Esophagus (tissue), 2 donors: ENCODE results near the gene DNASE1L3. TPM values are rescaled to one million over a fixed set of nuclear protein-coding genes. Genes with fewer than 3 reads are reported as not detected.

Experiments used
- H3K27ac ChIP-seq, 2 donors: one replicate each; pipeline ENCODE4 v1.5.1; 2013; ENCODE audit warnings: low read depth in 2 of 2, mild to moderate bottlenecking in 2 of 2, inconsistent platforms in 1 of 2, low read length in 1 of 2, moderate library complexity in 1 of 2
- H3K27me3 ChIP-seq, 2 donors: one replicate each; pipeline ENCODE4 v1.6.1; 2013; ENCODE audit warnings: low read length in 2 of 2, control low read depth in 1 of 2, mild to moderate bottlenecking in 1 of 2; ENCODE audit not compliant: insufficient read depth in 2 of 2, control insufficient read depth in 1 of 2
- H3K36me3 ChIP-seq, 2 donors: one replicate each; pipeline ENCODE4 v1.6.1; 2013; ENCODE audit warnings: low read length in 1 of 2; ENCODE audit not compliant: control insufficient read depth in 2 of 2, insufficient read depth in 2 of 2
- H3K4me1 ChIP-seq, 2 donors: one replicate each; pipeline ENCODE4 v1.6.1; 2013; ENCODE audit warnings: low read length in 1 of 2; ENCODE audit not compliant: control insufficient read depth in 2 of 2, insufficient read depth in 2 of 2
- H3K4me3 ChIP-seq, 2 donors: one replicate each; pipeline ENCODE4 v1.5.1; 2013; ENCODE audit warnings: low read length in 2 of 2, mild to moderate bottlenecking in 2 of 2, low read depth in 1 of 2, moderate library complexity in 1 of 2
- H3K9me3 ChIP-seq, 2 donors: one replicate each; pipeline ENCODE4 v1.6.1; 2013; ENCODE audit warnings: mild to moderate bottlenecking in 2 of 2, low read depth in 1 of 2, low read length in 1 of 2, moderate library complexity in 1 of 2; ENCODE audit not compliant: control insufficient read depth in 2 of 2, insufficient read depth in 1 of 2
- WGBS, 2 donors: extraction: QIAGEN DNeasy Blood & Tissue Kit; methylation state at CpG; one replicate each; pipeline ENCODE4 v1.1.7; 2013; 5-methylcytosine and 5-hydroxymethylcytosine counted together
- polyA plus RNA-seq, 2 donors: library from polyadenylated mRNA; stranded (reverse); fragments of 200-250 nt; gene quantifications; one replicate each; pipeline ENCODE4 v1.2.3, GENCODE V29; 2013
- donor health status: healthy with polysubstance abuse.
- donor health status: Bipolar disorder and iron deficiency.

The DNASE1L3 gene
- polyA plus RNA-seq, 2 donors, result 7.5 to 39.3 TPM

DNA sequence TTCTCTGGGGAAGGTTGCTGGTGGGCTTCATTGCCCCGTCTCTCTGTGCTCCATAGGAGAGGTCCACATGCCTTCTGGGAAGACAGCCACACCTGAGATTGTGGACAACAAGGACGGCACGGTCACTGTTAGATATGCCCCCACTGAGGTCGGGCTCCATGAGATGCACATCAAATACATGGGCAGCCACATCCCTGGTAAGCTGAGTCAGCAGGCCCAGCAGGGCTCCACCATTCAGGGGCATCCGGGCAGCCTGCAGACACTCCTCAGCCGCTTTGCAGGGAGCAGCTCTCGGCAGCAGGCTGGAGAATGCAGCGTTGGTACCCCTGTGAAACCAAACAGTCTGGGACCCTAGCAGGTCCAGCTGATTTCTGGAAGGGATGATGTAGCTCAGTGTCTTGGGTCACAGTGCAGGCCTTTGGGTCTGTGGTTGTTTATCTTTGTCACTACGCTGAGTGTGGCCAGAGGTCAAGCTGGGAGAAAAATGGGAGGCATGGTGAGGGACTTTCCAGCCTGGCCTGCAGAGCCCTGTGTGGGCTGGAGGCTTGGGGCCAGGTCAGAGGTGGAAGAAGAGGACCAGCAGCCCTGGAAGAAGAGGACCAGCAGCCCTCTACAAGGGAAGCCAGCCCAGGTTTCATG is 67.2 kb downstream of the DNASE1L3 start:
- no peaks in the 10 kb centered on the region for H3K9me3 ChIP-seq
- H3K4me1 ChIP-seq, result no peaks in the 10 kb centered on the region
- WGBS, 2 donors, result 88% methylated on average over 9 of the region's 9 CpGs
- peak overlapping the region in 1 of 2 donors; percentile 7 for H3K27ac ChIP-seq
- no peaks in the 10 kb centered on the region for H3K27me3 ChIP-seq
- H3K36me3 ChIP-seq, result peaks cover 27 to 48% of the 10 kb centered on the region in 2 donors
- H3K4me3 ChIP-seq, result no peak overlapping the region

Other genes starting within 250 kb of the DNASE1L3 start
- gene FLNB, start 202.6 kb downstream of the DNASE1L3 start, polyA plus RNA-seq, result 10 to 100 TPM; 50.8 to 52.5 TPM
- gene ABHD6, start 26.8 kb upstream of the DNASE1L3 start, polyA plus RNA-seq, result 1 to 10 TPM; 4.3 to 5.6 TPM
- gene RPP14, start 95.3 kb upstream of the DNASE1L3 start, polyA plus RNA-seq, result 1 to 10 TPM; 7.5 to 8.4 TPM
- 1 to 10 TPM; 1.3 to 5.9 TPM for gene HTD2, start 95.5 kb upstream of the DNASE1L3 start, polyA plus RNA-seq
- gene PXK, start 121.9 kb upstream of the DNASE1L3 start, polyA plus RNA-seq, result 1 to 10 TPM; 3.2 to 6.0 TPM
- gene PDHB, start 222.9 kb upstream of the DNASE1L3 start, polyA plus RNA-seq, result 10 to 100 TPM; 59.0 to 82.0 TPM